ENCODE measurements around the gene WDR76.
"Not testable (repeated sequence)": the region's sequence is repeated elsewhere in the genome, so short reads cannot be mapped to it uniquely, and the experiment has no call there.

WDR76 gene

DNA sequence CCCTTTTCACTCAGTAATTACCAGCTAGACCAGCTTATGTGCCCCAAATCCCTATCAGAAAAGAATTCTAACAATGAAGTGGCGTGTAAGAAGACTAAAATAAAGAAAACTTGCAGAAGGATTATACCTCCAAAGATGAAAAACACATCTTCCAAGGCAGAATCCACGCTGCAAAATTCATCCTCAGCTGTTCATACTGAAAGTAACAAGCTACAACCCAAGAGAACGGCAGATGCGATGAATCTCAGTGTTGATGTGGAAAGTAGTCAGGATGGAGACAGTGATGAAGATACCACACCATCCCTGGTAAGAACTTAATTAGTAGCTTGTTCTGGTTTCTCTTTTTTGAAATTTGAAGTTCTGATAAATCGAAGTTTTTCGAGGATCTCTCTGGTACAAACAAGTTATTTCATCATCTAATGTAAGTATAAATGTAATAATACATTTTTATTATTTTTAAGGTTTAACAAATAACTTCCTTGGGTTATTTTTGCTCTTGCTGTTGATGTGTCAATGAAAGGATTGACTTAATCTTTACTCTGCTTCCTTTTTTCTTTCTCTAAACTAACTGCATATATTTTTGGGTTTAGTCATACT lies 1.4 kb downstream of the WDR76 start:
- Histone ChIP-seq H3K4me3 (replicated peaks; ENCODE audit: low read depth, low read length) (peak overlapping the region; percentile 90), H3K36me3 (ENCODE audit: control insufficient read depth, insufficient read depth, low read length) (no peaks in the 10 kb centered on the region)
- DNase-seq (ENCODE audit: extremely low read depth, insufficient read length): peak; percentile 43

DNA sequence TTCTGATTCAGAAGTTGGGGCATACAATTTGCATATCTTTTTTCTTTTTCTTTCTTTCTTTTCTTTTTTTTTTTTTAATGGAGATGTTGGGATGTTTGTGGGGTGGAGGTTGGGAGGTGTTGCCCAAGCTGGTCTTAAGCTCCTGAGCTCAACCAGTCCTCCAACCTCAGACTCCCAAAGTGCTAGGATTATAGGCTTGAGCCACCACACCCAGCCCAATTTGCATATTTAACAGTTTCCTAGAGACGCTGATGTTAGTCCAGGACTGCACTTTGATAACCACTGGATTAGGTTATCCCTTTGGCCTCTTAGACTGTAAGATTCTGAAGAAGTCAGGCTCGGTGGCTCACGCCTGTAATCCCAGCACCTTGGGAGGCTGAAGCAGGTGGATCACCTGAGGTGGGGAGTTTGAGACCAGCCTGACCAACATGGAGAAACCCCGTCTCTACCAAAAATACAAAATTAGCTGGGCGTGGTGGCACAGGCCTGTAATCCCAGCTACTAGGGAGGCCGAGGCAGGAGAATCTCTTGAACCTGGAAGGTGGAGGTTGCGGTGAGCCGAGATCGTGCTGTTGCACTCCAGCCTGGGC lies 3.2 kb downstream of the WDR76 start:
- not testable (repeated sequence) for DNase-seq (ENCODE audit: extremely low read depth, insufficient read length); H3K36me3 ChIP-seq (ENCODE audit: control insufficient read depth, insufficient read depth, low read length); H3K27me3 ChIP-seq (replicated peaks; ENCODE audit: control insufficient read depth, insufficient read depth, low read length); H3K4me3 ChIP-seq (replicated peaks; ENCODE audit: low read depth, low read length)

More for the DNA sequence above, 1.4 kb downstream of the WDR76 start:
- TF ChIP-seq, protein P1, sequence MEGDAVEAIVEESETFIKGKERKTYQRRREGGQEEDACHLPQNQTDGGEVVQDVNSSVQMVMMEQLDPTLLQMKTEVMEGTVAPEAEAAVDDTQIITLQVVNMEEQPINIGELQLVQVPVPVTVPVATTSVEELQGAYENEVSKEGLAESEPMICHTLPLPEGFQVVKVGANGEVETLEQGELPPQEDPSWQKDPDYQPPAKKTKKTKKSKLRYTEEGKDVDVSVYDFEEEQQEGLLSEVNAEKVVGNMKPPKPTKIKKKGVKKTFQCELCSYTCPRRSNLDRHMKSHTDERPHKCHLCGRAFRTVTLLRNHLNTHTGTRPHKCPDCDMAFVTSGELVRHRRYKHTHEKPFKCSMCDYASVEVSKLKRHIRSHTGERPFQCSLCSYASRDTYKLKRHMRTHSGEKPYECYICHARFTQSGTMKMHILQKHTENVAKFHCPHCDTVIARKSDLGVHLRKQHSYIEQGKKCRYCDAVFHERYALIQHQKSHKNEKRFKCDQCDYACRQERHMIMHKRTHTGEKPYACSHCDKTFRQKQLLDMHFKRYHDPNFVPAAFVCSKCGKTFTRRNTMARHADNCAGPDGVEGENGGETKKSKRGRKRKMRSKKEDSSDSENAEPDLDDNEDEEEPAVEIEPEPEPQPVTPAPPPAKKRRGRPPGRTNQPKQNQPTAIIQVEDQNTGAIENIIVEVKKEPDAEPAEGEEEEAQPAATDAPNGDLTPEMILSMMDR (IDR thresholded peaks at IDR 0.05; ENCODE audit: insufficient read depth, low read length, poor library complexity, severe bottlenecking): no peak
- H3K27me3 ChIP-seq (replicated peaks; ENCODE audit: control insufficient read depth, insufficient read depth, low read length): no peaks in the 10 kb centered on the region

DNA sequence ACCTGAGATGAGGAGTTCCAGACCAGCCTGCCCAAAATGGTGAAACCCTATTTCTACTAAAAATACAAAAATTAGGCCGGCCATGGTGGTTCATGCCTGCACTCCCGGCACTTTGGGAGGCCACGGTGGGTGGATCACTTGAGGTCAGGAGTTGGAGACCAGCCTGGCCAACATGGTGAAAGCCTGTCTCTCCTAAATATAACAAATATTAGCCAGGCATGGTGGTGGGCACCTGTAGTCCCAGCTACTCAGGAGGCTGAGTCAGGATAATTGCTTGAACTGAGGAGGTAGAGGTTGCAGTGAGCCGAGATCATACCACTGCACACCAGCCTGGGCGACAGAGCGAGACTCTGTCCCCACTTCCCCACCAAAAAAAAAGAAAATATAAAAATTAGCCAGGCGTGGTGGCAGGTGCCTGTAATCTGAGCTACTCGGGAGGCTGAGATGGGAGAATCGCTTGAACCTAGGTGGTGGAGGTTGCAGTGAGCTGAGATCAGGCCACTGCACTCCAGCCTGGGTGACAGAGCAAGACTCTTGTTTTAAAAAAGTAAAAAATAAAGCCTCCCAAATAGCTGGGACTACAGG lies 4.0 kb downstream of the WDR76 start:
- H3K36me3 ChIP-seq (ENCODE audit: control insufficient read depth, insufficient read depth, low read length): not testable (repeated sequence)

DNA sequence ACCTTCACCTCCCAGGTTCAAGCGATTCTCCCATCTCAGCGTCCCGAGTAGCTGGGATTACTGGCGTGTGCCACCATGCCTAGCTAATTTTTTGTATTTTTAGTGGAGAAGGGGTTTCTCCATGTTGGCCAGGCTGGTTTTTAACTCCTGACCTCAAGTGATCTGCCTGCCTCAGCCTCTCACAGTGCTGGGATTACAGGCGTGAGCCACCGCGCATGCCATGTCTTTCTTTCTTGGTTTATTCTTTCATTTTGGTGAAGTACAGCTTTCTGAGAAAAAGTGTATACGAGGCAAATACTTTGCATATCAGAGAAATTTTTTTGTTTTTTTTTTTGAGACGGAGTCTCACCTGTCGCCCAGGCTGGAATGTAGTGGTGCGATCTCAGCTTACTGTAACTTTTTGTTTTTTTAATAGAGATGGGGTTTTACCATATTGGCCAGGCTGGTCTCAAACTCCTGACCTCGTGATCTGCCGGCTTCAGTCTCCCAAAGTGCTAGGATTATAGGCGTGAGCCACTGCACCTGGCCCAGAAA lies 4.8 kb downstream of the WDR76 start:
- H3K27me3 ChIP-seq (replicated peaks; ENCODE audit: control insufficient read depth, insufficient read depth, low read length); H3K4me3 ChIP-seq (replicated peaks; ENCODE audit: low read depth, low read length); DNase-seq (ENCODE audit: extremely low read depth, insufficient read length); H3K36me3 ChIP-seq (ENCODE audit: control insufficient read depth, insufficient read depth, low read length): not testable (repeated sequence)

More for the DNA sequence above, 4.0 kb downstream of the WDR76 start:
- not testable (repeated sequence) for H3K27me3 ChIP-seq (replicated peaks; ENCODE audit: control insufficient read depth, insufficient read depth, low read length); DNase-seq (ENCODE audit: extremely low read depth, insufficient read length); H3K4me3 ChIP-seq (replicated peaks; ENCODE audit: low read depth, low read length)

DNA sequence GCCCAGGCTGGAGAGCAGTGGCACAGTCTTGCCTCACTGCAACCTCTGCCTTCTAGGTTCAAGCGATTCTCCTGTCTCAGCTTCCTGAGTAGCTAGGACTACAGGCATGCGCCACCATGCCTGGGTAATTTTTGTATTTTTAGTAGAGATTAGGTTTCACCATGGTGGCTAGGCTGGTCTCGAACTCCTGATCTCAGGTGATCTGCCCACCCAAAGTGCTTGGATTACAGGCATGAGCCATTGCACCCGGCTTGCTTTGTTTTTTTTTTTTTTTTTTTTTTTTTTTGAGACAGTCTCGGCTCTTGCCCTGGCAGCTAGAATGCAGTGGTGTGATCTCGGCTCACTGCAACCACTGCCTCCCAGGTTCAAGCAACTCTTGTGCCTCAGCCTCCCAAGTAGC lies 5.7 kb downstream of the WDR76 start:
- not testable (repeated sequence) for DNase-seq (ENCODE audit: extremely low read depth, insufficient read length); H3K36me3 ChIP-seq (ENCODE audit: control insufficient read depth, insufficient read depth, low read length); H3K4me3 ChIP-seq (replicated peaks; ENCODE audit: low read depth, low read length); H3K27me3 ChIP-seq (replicated peaks; ENCODE audit: control insufficient read depth, insufficient read depth, low read length)

DNA sequence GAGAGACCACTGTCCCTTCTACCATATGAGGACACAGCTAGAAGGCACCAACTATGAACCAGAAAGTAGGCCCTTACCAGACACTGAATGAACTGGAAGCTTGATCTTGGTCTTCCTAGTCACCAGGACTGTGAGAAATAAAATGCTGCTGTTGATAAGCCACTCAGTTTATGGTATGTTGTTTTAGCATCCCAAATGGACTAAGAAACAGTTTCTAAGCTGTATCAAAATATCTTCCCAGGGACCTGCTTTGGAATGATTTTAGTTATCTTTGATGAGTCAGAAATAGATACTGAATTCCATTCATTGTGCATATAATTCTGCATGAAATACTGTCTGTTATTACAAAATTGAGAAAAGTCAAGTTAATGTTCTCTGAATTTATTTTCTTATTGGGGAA lies 18.6 kb downstream of the WDR76 start:
- no peak for DNase-seq (ENCODE audit: extremely low read depth, insufficient read length)
- TF ChIP-seq, protein P1 (IDR thresholded peaks at IDR 0.05; ENCODE audit: insufficient read depth, low read length, poor library complexity, severe bottlenecking): no peak
- Histone ChIP-seq H3K4me3 (replicated peaks; ENCODE audit: low read depth, low read length) (no peak overlapping the region), H3K36me3 (ENCODE audit: control insufficient read depth, insufficient read depth, low read length) (no peaks in the 10 kb centered on the region), H3K27me3 (replicated peaks; ENCODE audit: control insufficient read depth, insufficient read depth, low read length) (no peaks in the 10 kb centered on the region)

DNA sequence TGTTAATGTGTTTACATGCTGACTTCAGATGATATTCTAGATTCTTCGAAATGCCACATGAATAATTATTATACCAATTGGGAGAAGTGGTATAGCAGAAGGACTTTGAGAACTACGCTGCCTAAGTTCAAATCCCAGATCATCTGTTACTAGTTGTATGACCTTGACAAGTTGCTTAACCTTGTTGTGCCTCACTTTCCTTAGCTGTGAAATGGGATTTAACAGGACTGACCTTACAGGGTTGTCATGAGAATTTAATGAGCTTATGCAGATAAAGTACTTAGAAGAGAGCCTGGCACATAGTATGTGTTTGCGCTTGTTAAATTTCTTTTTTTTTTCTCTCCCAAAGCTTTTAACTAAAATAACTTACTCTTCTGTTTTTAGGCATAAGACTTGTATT lies 24.4 kb downstream of the WDR76 start:
- Histone ChIP-seq H3K4me3 (replicated peaks; ENCODE audit: low read depth, low read length) (no peak overlapping the region), H3K27me3 (replicated peaks; ENCODE audit: control insufficient read depth, insufficient read depth, low read length) (no peaks in the 10 kb centered on the region), H3K36me3 (ENCODE audit: control insufficient read depth, insufficient read depth, low read length) (peaks cover 4% of the 10 kb centered on the region)
- DNase-seq (ENCODE audit: extremely low read depth, insufficient read length): no peak
- TF ChIP-seq, protein P1 (IDR thresholded peaks at IDR 0.05; ENCODE audit: insufficient read depth, low read length, poor library complexity, severe bottlenecking): no peak
